Hepatocyte (in vitro differentiated cells): ENCODE results near the gene ZNF586. TPM values are rescaled to one million over a fixed set of nuclear protein-coding genes. Genes with fewer than 3 reads are reported as not detected.
A peak's percentile ranks its signal among the peaks of the same experiment; 100 is the strongest.

Experiments
- DNase-seq: peaks from one replicate; pipeline ENCODE4 v3.0.0-alpha.2; 2016; ENCODE audit warnings: low spot score
- H2AFZ ChIP-seq: fragments of 200-600 bp; sonication (generic); 2 replicates; pipeline ENCODE4 v1.6.0; 2016; ENCODE audit warnings: antibody characterized with exemption, mild to moderate bottlenecking
- H3K27ac ChIP-seq: fragments of 200-600 bp; sonication (generic); 2 replicates; pipeline ENCODE4 v1.5.1; 2016; ENCODE audit warnings: mild to moderate bottlenecking
- H3K27me3 ChIP-seq: fragments of 200-600 bp; sonication (generic); 2 replicates; pipeline ENCODE4 v1.6.1; 2016
- H3K36me3 ChIP-seq: fragments of 200-600 bp; sonication (generic); replicated peaks from 2 replicates; pipeline ENCODE4 v1.5.1; 2016; ENCODE audit warnings: low read depth; ENCODE audit not compliant: insufficient read depth
- H3K4me1 ChIP-seq: fragments of 200-600 bp; sonication (generic); 2 replicates; pipeline ENCODE4 v1.5.1; 2016; ENCODE audit warnings: mild to moderate bottlenecking, moderate library complexity; ENCODE audit not compliant: insufficient read depth
- H3K4me2 ChIP-seq: fragments of 200-600 bp; sonication (generic); 2 replicates; pipeline ENCODE4 v1.6.0; 2016
- H3K4me3 ChIP-seq: fragments of 200-600 bp; sonication (generic); 2 replicates; pipeline ENCODE4 v1.5.1; 2016; ENCODE audit warnings: mild to moderate bottlenecking
- H3K79me2 ChIP-seq: fragments of 200-600 bp; sonication (generic); 2 replicates; pipeline ENCODE4 v1.6.0; 2017; ENCODE audit warnings: mild to moderate bottlenecking
- H3K9me2 ChIP-seq: fragments of 200-600 bp; sonication (generic); replicated peaks from 2 replicates; pipeline ENCODE4 v1.6.0; 2017; ENCODE audit warnings: mild to moderate bottlenecking; ENCODE audit not compliant: insufficient read depth
- H3K9me3 ChIP-seq: fragments of 200-600 bp; sonication (generic); 2 replicates; pipeline ENCODE4 v1.5.1; 2016; ENCODE audit warnings: low read depth, mild to moderate bottlenecking
- H4K20me1 ChIP-seq: fragments of 200-600 bp; sonication (generic); 2 replicates; pipeline ENCODE4 v1.6.0; 2016; ENCODE audit warnings: mild to moderate bottlenecking; ENCODE audit not compliant: insufficient read depth, poor library complexity, severe bottlenecking
- CTCF ChIP-seq: fragments of 200-600 bp; sonication (generic); IDR thresholded peaks from 2 replicates; pipeline ENCODE4 v1.5.1; 2016; ENCODE audit warnings: antibody characterized with exemption, mild to moderate bottlenecking; ENCODE audit not compliant: poor library complexity
- EZH2 ChIP-seq: fragments of 200-600 bp; sonication (generic); IDR thresholded peaks from 2 replicates; pipeline ENCODE4 v1.6.1; 2016; ENCODE audit warnings: antibody characterized with exemption, mild to moderate bottlenecking, borderline replicate concordance
- EZH2phosphoT487 ChIP-seq: fragments of 200-600 bp; sonication (generic); IDR thresholded peaks from one replicate; pipeline ENCODE4 v1.6.1; 2018; ENCODE audit warnings: antibody characterized with exemption, mild to moderate bottlenecking, low read depth, moderate library complexity; ENCODE audit not compliant: unreplicated experiment, severe bottlenecking
- WGBS: methylation state at CpG from one replicate; pipeline ENCODE4 v1.1.6; 2016; ENCODE audit warnings: low lambda C conversion rate; ENCODE audit errors: missing lambda C conversion rate; 5-methylcytosine and 5-hydroxymethylcytosine counted together
- polyA plus RNA-seq: library from polyadenylated mRNA; unstranded; fragments of >200 nt; fragmentation: Nextera tagmentation; extraction: Ambion mirVana; gene quantifications from 2 replicates; pipeline ENCODE4 v1.2.1, GENCODE V29; 2016
- total RNA-seq: library from RNA; depleted of rRNA; stranded (reverse); fragments of >200 nt; gene quantifications from 2 replicates; pipeline ENCODE4 v1.2.3, GENCODE V29; 2014

Gene ZNF586
- total RNA-seq (11.4 and 22.5 TPM in 2 replicates), polyA plus RNA-seq (8.0 and 11.2 TPM in 2 replicates)

GRCh38 chr19:57769345-57770131, at the start of gene ZNF586:
Gene ZNF586 (plus strand): TSS chr19:57769676. CDS start chr19:57769843, 167 bp downstream.
- Histone ChIP-seq H3K79me2 (peaks cover 48% of the 10 kb centered on the region), H4K20me1 (no peaks in the 10 kb centered on the region), H3K9me3 (no peaks in the 10 kb centered on the region), H3K4me3 (peak within 1 kb of the TSS; percentile 80), H2AFZ (peak within 1 kb of the TSS; percentile 63), H3K36me3 (no peaks in the 10 kb centered on the region), H3K4me1 (peaks cover 5% of the 10 kb centered on the region), H3K4me2 (peak within 1 kb of the TSS; percentile 95), H3K27ac (peak within 1 kb of the TSS; percentile 91), H3K9me2 (no peaks in the 10 kb centered on the region), H3K27me3 (no peaks in the 10 kb centered on the region)
- 4% methylated on average over 52 of the region's 61 CpGs for WGBS
- no peak for TF ChIP-seq EZH2phosphoT487
- no peak for TF ChIP-seq CTCF
- no peak for TF ChIP-seq EZH2
- DNase-seq: peak; percentile 94

GRCh38 chr19:57719901-57720519, 49.5 kb upstream of the ZNF586 start:
- Histone ChIP-seq H3K4me2 (no peak overlapping the region), H3K79me2 (peaks cover 12% of the 10 kb centered on the region), H3K36me3 (peaks cover 4% of the 10 kb centered on the region), H3K9me2 (no peaks in the 10 kb centered on the region), H3K27ac (no peak overlapping the region), H3K9me3 (peaks cover 6% of the 10 kb centered on the region), H2AFZ (no peak overlapping the region), H4K20me1 (no peaks in the 10 kb centered on the region), H3K4me3 (no peak overlapping the region), H3K4me1 (no peaks in the 10 kb centered on the region), H3K27me3 (no peaks in the 10 kb centered on the region)
- TF ChIP-seq CTCF (no peak), EZH2phosphoT487 (no peak), EZH2 (no peak)
- WGBS: 96% methylated on average over 4 of the region's 4 CpGs
- DNase-seq: no peak

GRCh38 chr19:57720878-57721277, 48.6 kb upstream of the ZNF586 start:
- TF ChIP-seq CTCF (no peak), EZH2phosphoT487 (no peak), EZH2 (no peak)
- no peak for DNase-seq

More at GRCh38 chr19:57720878-57721277, 48.6 kb upstream of the ZNF586 start:
- Histone ChIP-seq H3K27ac (no peak overlapping the region), H3K4me1 (no peaks in the 10 kb centered on the region), H3K36me3 (peaks cover 4% of the 10 kb centered on the region), H2AFZ (no peak overlapping the region), H3K4me2 (no peak overlapping the region), H3K9me2 (no peaks in the 10 kb centered on the region), H3K79me2 (peaks cover 21% of the 10 kb centered on the region), H3K27me3 (no peaks in the 10 kb centered on the region), H4K20me1 (no peaks in the 10 kb centered on the region), H3K4me3 (no peak overlapping the region), H3K9me3 (peaks cover 6% of the 10 kb centered on the region)
- WGBS: 97% methylated on average over 10 of the region's 10 CpGs
